T-helper 2 cell treated with Interferon-gamma antibody and Interleukin-4, amounts not matched to agents 100 ng/mL and 5 ng/mL, for 36 hours (primary cell): ENCODE data around the gene ZNF20. TPM values are rescaled to one million over a fixed set of nuclear protein-coding genes. Genes with fewer than 3 reads are reported as not detected.

ENCODE experiments used
- intact Hi-C: fragments of 100-400 bp; cut with micrococcal nuclease; formaldehyde crosslinking; loops from one replicate; pipeline ENCODE4 v1.15.1; 2023
- total RNA-seq: library from RNA; stranded (reverse); gene quantifications from 2 replicates; pipeline ENCODE4 v1.2.3, GENCODE V29; 2022

Gene ZNF20
- total RNA-seq = 2.1 and 2.8 TPM in 2 replicates

GRCh38 chr19:12139885-12140544 is at the start of gene ZNF20:
ZNF20 (minus strand) TSS chr19:12140350; CDS start chr19:12140182, 168 bp downstream.
- intact Hi-C loops = loop anchor here (1.0 to 5.0 kb wide), 4 partner anchors 22 to 328 kb away; partner anchors contain the start of genes ZNF440 and ZNF700

- intact Hi-C loops = no loop called here
Measured at GRCh38 chr19:12187625-12188024, 47.5 kb upstream of the ZNF20 start.

GRCh38 chr19:12180377-12180776 is 40.2 kb upstream of the ZNF20 start:
- intact Hi-C loops = no loop called here

GRCh38 chr19:12166626-12167025 is 26.5 kb upstream of the ZNF20 start:
- intact Hi-C loops = no loop called here

GRCh38 chr19:12163826-12164225 is 23.7 kb upstream of the ZNF20 start:
- intact Hi-C loops = loop anchor here (1.0 to 5.0 kb wide), 3 partner anchors 131 to 278 kb away; partner anchors contain the start of genes ZNF44, ZNF443 and ZNF563

- intact Hi-C loops = loop anchor here (1.0 to 5.0 kb wide), 5 partner anchors 23 to 388 kb away; partner anchors contain the start of genes ZNF20, ZNF44, ZNF443 and ZNF563
Measured at GRCh38 chr19:12162882-12163806, 23.0 kb upstream of the ZNF20 start, which contains the start of gene ZNF136. ZNF136 (plus strand) TSS chr19:12163096; CDS start chr19:12163204, 108 bp downstream.

- intact Hi-C loops = loop anchor here (1.0 to 5.0 kb wide), 4 partner anchors 22 to 389 kb away; partner anchors contain the start of genes ZNF20, ZNF44, ZNF443 and ZNF564
Measured at GRCh38 chr19:12162513-12162881, 22.3 kb upstream of the ZNF20 start.

GRCh38 chr19:12159773-12160414 is 19.7 kb upstream of the ZNF20 start:
- intact Hi-C loops = loop anchor here (5.0 kb wide), 1 partner anchor 282 kb away; the partner anchor contains the start of gene ZNF443

- intact Hi-C loops = no loop called here
Measured at GRCh38 chr19:12156223-12157058, 16.3 kb upstream of the ZNF20 start, which contains the start of gene ZNF625. ZNF625 (minus strand) TSS chr19:12156734; CDS start chr19:12156558, 176 bp downstream.

- intact Hi-C loops = no loop called here
Measured at GRCh38 chr19:12155324-12155860, 15.2 kb upstream of the ZNF20 start.

GRCh38 chr19:12145348-12145747 is 5.2 kb upstream of the ZNF20 start:
- intact Hi-C loops = no loop called here

- intact Hi-C loops = loop anchor here (1.0 to 5.0 kb wide), 6 partner anchors 49 to 344 kb away; partner anchors contain the start of gene ZNF440
Measured at GRCh38 chr19:12141405-12141736, 1.2 kb upstream of the ZNF20 start.

- intact Hi-C loops = loop anchor here (1.0 to 5.0 kb wide), 9 partner anchors 22 to 343 kb away; partner anchors contain the start of genes ZNF440 and ZNF700
Measured at GRCh38 chr19:12140545-12141404, 625 bp upstream of the ZNF20 start.

GRCh38 chr19:12139269-12139668 is 881 bp downstream of the ZNF20 start:
- intact Hi-C loops = no loop called here

GRCh38 chr19:12137221-12137940 is 2.8 kb downstream of the ZNF20 start:
- intact Hi-C loops = no loop called here

GRCh38 chr19:12133069-12133468 is 7.1 kb downstream of the ZNF20 start:
- intact Hi-C loops = no loop called here

- intact Hi-C loops = no loop called here
Measured at GRCh38 chr19:12126707-12127106, 13.4 kb downstream of the ZNF20 start.
